Breast epithelium (tissue), 3 donors: ENCODE results near the gene COX7A2.

Experiments used
- CTCF ChIP-seq, 3 donors: fragments of 450-650 bp; IDR thresholded peaks; one replicate each; pipeline ENCODE4 v1.5.1; 2016 to 2017; ENCODE audit warnings: antibody characterized with exemption in 3 of 3, mild to moderate bottlenecking in 3 of 3, moderate library complexity in 3 of 3
- POLR2AphosphoS5 ChIP-seq, 3 donors: sonication (generic); formaldehyde crosslinking; IDR thresholded peaks; one replicate each; pipeline ENCODE4 v1.6.1; 2017; ENCODE audit warnings: antibody characterized with exemption in 3 of 3

DNA sequence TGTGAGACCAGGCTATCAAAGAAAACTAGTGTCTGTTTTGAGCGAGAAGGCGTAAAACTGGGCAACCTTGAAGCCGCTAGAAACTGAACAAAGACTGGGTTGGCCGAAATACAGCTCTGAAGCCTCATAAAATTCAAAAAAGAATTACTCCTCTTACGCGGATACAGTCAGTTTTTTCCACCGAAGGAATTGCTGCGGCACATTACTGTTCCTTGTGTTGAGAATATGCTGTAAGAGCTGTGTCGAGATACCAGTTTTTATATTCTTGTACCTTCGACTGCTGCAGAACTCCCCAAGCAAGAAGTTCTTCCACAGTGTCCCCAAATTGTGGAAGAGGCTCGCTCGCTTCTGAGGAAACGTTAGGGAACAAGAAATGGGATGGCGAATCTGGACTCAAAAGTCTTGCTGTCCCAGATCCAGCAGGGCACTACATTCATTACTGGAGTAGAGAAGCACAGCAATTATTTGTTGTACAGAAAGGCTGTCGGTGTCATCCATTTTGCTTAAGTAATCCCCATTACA lies 523 bp upstream of the COX7A2 start:
- no peak for TF ChIP-seq POLR2AphosphoS5 (IDR thresholded peaks at IDR 0.05)
- TF ChIP-seq CTCF (IDR thresholded peaks at IDR 0.05): no peak
